K562 (cell line): Measurements from ENCODE around the gene FRMD4A.

Experiments
- FOXM1 ChIP-seq, 2 experiments: fragments of 450-650 bp in 1 of 2; sonication (generic) in 1 of 2; formaldehyde crosslinking in 1 of 2; IDR thresholded peaks; 2 replicates each; pipeline versions ENCODE4 v1.6.1 to v1.9.0; 2017 to 2022; ENCODE audit warnings: low read depth in 2 of 2, mild to moderate bottlenecking in 2 of 2, missing genetic modification reagents in 1 of 2, moderate library complexity in 1 of 2
- KDM5B ChIP-seq: fragments of 200-600 bp; sonication (generic); IDR thresholded peaks from 2 replicates; pipeline ENCODE4 v1.6.1; 2012; ENCODE audit warnings: low read depth, mild to moderate bottlenecking, moderate library complexity, low read length, control low read depth, inconsistent platforms; ENCODE audit not compliant: insufficient replicate concordance
- NCOR1 ChIP-seq: fragments of 450-650 bp; IDR thresholded peaks from 2 replicates; pipeline ENCODE4 v1.6.1; 2016; ENCODE audit warnings: mild to moderate bottlenecking, moderate library complexity
- POLR2AphosphoS5 ChIP-seq: IDR thresholded peaks from 2 replicates; pipeline ENCODE4 v1.6.1; 2011; ENCODE audit warnings: mild to moderate bottlenecking, low read depth, low read length, moderate library complexity; ENCODE audit not compliant: control insufficient read depth, insufficient read depth
- SIRT6 ChIP-seq: IDR thresholded peaks from one replicate; pipeline ENCODE4 v1.6.1; 2012; ENCODE audit warnings: low read depth, mild to moderate bottlenecking, control low read depth, inconsistent platforms, low read length, moderate library complexity
- TCF3 ChIP-seq: sonication (generic); formaldehyde crosslinking; IDR thresholded peaks from 2 replicates; pipeline ENCODE4 v1.4.0; 2020; ENCODE audit warnings: mild to moderate bottlenecking, missing genetic modification reagents
- ZFX ChIP-seq: sonication (generic); formaldehyde crosslinking; IDR thresholded peaks from 2 replicates; pipeline ENCODE4 v1.8.0; 2022; ENCODE audit warnings: mild to moderate bottlenecking, missing genetic modification reagents, moderate library complexity
- TF ChIP-seq, protein P1 (sequence below), 3 experiments: IDR thresholded peaks in 2 of 3; conservative IDR thresholded peaks in 1 of 3; 2 replicates each; pipeline ENCODE4 v1.5.1; 2011 to 2012; ENCODE audit warnings: low read length in 3 of 3, mild to moderate bottlenecking in 3 of 3, control low read depth in 2 of 3, improper control_type of control experiment in 1 of 3, inconsistent platforms in 1 of 3, low read depth in 1 of 3, mixed read lengths in 1 of 3, moderate library complexity in 1 of 3; ENCODE audit not compliant: insufficient read depth in 2 of 3
- TF ChIP-seq, protein P2 (sequence below): fragments of 450-650 bp; IDR thresholded peaks from 2 replicates; pipeline ENCODE4 v1.6.1; 2017; ENCODE audit warnings: antibody characterized with exemption, mild to moderate bottlenecking
- TF ChIP-seq, protein P3 (sequence below): fragments of 250-450 bp; sonication (Bioruptor Pico); IDR thresholded peaks from 2 replicates; pipeline ENCODE4 v1.5.0; 2021
- TF ChIP-seq, protein P4 (sequence below): fragments of 450-650 bp; IDR thresholded peaks from 2 replicates; pipeline ENCODE4 v1.6.1; 2018; ENCODE audit not compliant: partially characterized antibody

- TF ChIP-seq FOXM1 (IDR thresholded peaks at IDR 0.05; ENCODE audit: low read depth) (no peak), FOXM1 (CRISPR knock-in tag; IDR thresholded peaks at IDR 0.05; ENCODE audit: low read depth) (no peak), SIRT6 (no peak), POLR2AphosphoS5 (no peak), TCF3 (CRISPR knock-in tag) (no peak), ZFX (no peak), NCOR1 (no peak), KDM5B (no peak)
- TF ChIP-seq, protein P1, sequence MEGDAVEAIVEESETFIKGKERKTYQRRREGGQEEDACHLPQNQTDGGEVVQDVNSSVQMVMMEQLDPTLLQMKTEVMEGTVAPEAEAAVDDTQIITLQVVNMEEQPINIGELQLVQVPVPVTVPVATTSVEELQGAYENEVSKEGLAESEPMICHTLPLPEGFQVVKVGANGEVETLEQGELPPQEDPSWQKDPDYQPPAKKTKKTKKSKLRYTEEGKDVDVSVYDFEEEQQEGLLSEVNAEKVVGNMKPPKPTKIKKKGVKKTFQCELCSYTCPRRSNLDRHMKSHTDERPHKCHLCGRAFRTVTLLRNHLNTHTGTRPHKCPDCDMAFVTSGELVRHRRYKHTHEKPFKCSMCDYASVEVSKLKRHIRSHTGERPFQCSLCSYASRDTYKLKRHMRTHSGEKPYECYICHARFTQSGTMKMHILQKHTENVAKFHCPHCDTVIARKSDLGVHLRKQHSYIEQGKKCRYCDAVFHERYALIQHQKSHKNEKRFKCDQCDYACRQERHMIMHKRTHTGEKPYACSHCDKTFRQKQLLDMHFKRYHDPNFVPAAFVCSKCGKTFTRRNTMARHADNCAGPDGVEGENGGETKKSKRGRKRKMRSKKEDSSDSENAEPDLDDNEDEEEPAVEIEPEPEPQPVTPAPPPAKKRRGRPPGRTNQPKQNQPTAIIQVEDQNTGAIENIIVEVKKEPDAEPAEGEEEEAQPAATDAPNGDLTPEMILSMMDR (IDR thresholded peaks at IDR 0.05 in 2 of 3, conservative IDR thresholded peaks at IDR 0.05 in 1 of 3; ENCODE audit: insufficient read depth in 2 of 3, low read depth in 1 of 3, low read length in 3 of 3): no peak
- TF ChIP-seq, protein P2, sequence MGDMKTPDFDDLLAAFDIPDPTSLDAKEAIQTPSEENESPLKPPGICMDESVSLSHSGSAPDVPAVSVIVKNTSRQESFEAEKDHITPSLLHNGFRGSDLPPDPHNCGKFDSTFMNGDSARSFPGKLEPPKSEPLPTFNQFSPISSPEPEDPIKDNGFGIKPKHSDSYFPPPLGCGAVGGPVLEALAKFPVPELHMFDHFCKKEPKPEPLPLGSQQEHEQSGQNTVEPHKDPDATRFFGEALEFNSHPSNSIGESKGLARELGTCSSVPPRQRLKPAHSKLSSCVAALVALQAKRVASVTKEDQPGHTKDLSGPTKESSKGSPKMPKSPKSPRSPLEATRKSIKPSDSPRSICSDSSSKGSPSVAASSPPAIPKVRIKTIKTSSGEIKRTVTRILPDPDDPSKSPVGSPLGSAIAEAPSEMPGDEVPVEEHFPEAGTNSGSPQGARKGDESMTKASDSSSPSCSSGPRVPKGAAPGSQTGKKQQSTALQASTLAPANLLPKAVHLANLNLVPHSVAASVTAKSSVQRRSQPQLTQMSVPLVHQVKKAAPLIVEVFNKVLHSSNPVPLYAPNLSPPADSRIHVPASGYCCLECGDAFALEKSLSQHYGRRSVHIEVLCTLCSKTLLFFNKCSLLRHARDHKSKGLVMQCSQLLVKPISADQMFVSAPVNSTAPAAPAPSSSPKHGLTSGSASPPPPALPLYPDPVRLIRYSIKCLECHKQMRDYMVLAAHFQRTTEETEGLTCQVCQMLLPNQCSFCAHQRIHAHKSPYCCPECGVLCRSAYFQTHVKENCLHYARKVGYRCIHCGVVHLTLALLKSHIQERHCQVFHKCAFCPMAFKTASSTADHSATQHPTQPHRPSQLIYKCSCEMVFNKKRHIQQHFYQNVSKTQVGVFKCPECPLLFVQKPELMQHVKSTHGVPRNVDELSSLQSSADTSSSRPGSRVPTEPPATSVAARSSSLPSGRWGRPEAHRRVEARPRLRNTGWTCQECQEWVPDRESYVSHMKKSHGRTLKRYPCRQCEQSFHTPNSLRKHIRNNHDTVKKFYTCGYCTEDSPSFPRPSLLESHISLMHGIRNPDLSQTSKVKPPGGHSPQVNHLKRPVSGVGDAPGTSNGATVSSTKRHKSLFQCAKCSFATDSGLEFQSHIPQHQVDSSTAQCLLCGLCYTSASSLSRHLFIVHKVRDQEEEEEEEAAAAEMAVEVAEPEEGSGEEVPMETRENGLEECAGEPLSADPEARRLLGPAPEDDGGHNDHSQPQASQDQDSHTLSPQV: no peak
- TF ChIP-seq, protein P3, sequence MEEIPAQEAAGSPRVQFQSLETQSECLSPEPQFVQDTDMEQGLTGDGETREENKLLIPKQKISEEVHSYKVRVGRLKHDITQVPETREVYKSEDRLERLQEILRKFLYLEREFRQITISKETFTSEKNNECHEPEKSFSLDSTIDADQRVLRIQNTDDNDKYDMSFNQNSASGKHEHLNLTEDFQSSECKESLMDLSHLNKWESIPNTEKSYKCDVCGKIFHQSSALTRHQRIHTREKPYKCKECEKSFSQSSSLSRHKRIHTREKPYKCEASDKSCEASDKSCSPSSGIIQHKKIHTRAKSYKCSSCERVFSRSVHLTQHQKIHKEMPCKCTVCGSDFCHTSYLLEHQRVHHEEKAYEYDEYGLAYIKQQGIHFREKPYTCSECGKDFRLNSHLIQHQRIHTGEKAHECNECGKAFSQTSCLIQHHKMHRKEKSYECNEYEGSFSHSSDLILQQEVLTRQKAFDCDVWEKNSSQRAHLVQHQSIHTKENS (CRISPR knock-in tag): no peak
- TF ChIP-seq, protein P4, sequence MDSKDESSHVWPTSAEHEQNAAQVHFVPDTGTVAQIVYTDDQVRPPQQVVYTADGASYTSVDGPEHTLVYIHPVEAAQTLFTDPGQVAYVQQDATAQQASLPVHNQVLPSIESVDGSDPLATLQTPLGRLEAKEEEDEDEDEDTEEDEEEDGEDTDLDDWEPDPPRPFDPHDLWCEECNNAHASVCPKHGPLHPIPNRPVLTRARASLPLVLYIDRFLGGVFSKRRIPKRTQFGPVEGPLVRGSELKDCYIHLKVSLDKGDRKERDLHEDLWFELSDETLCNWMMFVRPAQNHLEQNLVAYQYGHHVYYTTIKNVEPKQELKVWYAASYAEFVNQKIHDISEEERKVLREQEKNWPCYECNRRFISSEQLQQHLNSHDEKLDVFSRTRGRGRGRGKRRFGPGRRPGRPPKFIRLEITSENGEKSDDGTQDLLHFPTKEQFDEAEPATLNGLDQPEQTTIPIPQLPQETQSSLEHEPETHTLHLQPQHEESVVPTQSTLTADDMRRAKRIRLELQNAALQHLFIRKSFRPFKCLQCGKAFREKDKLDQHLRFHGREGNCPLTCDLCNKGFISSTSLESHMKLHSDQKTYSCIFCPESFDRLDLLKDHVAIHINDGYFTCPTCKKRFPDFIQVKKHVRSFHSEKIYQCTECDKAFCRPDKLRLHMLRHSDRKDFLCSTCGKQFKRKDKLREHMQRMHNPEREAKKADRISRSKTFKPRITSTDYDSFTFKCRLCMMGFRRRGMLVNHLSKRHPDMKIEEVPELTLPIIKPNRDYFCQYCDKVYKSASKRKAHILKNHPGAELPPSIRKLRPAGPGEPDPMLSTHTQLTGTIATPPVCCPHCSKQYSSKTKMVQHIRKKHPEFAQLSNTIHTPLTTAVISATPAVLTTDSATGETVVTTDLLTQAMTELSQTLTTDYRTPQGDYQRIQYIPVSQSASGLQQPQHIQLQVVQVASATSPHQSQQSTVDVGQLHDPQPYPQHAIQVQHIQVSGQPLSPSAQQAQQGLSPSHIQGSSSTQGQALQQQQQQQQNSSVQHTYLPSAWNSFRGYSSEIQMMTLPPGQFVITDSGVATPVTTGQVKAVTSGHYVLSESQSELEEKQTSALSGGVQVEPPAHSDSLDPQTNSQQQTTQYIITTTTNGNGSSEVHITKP: no peak
Measured at GRCh38 chr10:13939391-13939790, 391.3 kb downstream of the FRMD4A start.
